GM18508 (cell line): Measurements from ENCODE around the gene RNF32.

Experiments
- ATAC-seq: cut with Tn5 transposase; IDR thresholded peaks from one replicate; pipeline ENCODE4 v1.9.1; 2021; ENCODE audit warnings: moderate number of reproducible peaks; ENCODE audit not compliant: insufficient read depth, unreplicated experiment

The RNF32 gene

DNA sequence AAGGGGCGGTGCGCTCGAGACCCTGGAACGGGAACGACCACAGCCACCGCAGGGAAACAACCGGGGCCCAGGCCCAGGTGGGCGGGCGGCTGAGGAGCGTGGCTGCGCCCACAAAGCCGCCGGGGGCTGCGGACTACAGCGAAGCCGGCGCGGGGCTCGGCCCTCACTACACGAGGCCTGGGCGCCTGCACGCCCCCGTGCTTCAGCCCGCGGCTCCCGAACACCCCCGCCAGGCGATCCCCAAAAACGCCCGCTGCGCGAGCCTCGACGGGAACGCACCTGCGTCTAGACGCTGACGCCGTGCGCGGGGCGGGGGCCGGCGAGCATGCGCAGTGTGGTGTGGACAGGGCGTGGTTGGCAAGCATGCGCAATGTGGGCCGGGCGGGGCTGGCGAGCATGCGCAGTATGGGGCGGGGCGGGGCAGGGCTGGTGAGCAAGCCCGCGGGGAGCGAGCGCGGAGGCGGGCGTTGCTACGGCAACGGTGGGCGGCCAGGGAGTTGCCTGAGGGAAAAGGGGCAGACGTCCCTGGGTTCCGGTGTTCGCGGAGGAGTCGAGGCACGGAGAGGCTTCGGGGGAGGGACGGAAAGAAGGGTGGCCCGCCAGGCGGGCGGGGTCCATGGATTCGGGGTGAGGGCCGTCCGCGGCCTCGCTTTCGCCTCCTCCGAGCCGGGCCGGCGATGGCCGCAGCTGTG lies at the start of gene RNF32:
TSS of gene RNF32 (plus strand) at position 518 of the 692 bp plus-strand sequence. CDS start 3,104 bp downstream, outside the sequence.
- ATAC-seq, result peak; percentile 47

GRCh38 chr7:156592155-156592884 lies 48.3 kb upstream of the RNF32 start:
- ATAC-seq, result no peak

- no peak for ATAC-seq
Measured at GRCh38 chr7:156594283-156595080, 46.1 kb upstream of the RNF32 start.

GRCh38 chr7:156600496-156600895 lies 40.1 kb upstream of the RNF32 start:
- ATAC-seq, result no peak

DNA sequence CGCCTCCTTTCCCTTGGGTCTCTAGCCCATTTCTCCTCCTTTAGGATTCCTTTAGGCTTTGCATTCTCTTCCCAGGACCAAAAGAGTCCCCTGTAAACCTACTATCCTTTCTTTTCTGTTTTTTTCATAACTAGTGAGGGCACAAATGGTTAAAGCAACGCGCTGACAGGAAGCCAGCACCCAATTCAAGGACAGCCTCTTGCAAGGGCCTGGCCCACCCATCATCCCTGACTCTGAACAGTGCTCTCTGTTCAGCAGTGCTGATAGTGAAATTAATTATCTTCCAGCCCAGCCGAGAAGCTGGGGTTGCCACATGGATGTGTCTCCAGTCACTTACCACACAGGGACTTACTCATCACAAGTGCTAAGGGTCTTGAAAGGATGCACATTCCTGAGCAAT lies 38.3 kb upstream of the RNF32 start:
- ATAC-seq, result no peak

GRCh38 chr7:156603011-156603410 lies 37.6 kb upstream of the RNF32 start:
- ATAC-seq, result no peak

- no peak for ATAC-seq
Measured at GRCh38 chr7:156603629-156604028, 36.9 kb upstream of the RNF32 start.

GRCh38 chr7:156604311-156604710 lies 36.3 kb upstream of the RNF32 start:
- ATAC-seq, result no peak

DNA sequence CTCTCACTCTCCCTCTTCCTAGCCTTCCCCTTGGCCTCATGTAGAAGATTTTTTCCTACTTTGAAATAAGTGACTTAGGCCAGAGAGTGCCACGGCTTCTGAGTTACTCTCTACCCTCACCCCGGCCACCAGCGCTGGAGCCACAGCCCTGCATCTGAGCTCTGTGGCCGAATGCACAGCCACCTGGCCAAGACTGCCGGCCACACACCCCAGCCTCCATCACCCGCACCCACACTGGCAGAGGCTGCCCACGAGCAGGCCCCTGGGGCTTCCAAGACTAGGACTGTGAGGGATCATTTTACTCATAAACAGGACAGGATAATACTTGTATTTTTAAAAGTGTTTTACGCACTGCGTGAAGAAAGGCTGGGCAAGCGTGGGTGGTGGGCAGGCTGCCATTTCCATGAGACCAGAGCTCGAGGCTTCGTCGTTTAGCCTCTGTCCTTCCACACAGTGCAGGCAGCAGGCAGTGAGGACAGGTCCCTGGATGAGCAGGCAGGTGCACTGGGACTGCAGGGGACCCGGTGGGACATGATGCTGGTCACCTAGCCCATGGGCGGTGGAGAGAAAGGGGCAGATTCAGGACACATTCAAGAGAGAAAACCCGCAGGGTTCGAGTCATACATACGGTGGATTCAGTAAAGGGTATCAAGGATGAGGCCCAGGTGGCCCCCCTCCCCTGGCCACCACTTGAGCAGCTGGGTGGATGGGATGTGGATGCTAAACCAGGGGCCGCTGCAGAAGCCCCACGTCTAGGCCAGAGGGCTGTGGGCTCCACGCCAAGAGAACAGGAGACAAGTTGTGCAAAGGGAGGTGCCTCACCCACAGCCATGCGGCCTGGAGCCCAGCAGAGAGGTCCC lies 35.5 kb upstream of the RNF32 start:
- no peak for ATAC-seq

GRCh38 chr7:156606135-156606534 lies 34.4 kb upstream of the RNF32 start:
- ATAC-seq, result no peak

DNA sequence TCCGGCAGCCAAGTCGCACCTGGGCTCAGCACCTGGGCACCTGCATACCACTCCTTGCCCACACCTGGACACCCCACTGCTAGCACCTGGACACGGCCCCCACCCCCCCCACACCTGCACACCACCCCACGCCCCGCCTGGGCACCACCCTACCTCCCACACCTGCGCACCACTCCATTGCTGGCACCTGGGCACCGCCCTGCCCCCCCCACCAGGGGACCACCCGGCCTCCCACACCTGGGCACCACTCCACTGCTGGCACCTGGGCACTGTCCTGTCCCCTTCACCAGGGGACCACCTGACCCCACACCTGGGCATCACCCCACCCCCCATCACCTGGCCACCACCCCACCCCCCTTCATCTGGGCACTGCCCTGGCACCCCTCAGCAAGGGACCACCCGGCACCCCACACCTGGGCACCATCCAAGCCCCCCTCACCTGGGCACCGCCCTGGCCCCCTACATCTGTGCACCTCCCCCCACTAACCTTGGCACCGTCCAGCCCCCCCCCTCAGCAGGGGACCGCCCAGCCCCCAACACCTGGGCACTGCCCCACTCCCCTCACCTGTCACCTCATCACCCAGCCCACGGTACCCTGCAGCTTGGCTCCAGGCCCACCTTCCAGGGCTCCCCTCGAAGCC lies 33.8 kb upstream of the RNF32 start:
- ATAC-seq, result no peak

DNA sequence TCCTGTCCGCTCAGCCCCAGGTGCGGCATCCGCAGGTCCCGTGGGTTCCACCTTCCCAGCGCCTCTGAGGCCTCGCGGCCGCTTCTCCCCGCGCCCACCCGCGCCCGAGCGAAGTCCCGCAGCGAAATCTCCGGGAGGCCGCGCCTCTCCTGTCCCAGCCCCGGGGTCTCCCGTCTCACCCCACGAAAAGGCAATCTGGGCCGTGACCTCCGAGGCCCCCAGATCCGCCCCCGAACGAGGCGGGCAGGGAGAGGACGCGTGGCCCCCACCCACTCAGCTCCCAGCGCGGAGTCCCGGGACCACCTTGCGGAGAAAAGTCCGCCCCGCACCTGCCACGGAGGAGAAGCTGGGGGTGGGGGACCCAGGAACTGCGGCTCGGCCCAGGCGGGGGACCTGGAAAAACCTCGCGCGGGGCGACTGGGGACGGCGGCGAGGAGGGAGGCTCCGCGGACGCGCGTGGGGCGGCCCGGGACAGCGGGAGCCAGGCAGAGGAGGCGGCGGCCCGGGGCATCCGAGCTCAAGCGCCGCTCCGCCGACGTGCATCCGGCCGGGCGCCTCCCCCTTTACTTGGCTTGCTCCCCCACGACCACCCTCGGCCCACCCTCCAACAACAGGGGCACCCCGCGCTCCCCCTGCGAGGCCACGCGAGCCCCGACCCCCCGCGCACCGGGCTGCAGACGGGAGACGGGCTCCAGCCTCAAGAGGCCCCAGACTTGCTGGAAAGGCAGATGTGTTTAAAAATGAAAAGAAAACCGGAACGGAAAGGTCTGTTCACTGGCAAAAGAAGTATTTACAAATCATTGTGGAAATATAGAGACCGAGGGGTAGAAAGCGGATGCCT lies 33.0 kb upstream of the RNF32 start:
- no peak for ATAC-seq

DNA sequence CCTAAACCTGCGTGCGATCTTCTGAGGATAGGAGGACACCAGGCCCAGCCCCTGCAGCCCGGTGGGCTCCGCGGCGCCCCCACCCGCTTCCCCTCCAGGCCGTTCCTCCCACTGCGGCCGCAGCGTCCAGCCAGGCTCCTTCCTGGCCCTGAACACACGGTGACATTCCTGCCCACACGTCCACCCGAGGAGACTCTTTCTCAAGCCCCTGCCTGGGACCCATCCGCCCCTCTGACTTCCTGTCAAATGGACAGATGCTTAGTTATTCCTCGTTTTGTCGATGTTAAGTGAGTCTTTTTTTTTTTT lies 32.4 kb upstream of the RNF32 start:
- no peak for ATAC-seq

- no peak for ATAC-seq
Measured at GRCh38 chr7:156609010-156609877, 31.3 kb upstream of the RNF32 start.

DNA sequence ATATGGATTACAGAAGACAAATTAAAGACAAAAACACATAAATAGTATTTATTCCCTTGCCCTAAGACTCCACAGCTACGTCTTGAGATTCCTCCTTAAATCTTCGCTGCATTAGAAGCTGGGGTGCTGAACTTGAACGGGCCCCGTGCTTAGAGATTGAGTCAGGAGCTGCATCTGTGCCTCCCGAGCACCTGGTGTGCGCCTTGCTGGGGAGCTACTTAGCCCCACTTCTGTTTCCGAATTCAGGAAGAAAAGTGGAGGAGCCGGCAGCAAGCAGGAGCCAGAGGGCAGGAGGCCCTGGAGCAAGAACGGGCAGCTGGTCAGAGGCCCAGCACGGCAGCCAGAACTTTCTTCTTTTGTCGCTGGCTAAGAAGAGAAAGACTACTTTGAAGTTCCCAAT lies 30.4 kb upstream of the RNF32 start:
- no peak for ATAC-seq

DNA sequence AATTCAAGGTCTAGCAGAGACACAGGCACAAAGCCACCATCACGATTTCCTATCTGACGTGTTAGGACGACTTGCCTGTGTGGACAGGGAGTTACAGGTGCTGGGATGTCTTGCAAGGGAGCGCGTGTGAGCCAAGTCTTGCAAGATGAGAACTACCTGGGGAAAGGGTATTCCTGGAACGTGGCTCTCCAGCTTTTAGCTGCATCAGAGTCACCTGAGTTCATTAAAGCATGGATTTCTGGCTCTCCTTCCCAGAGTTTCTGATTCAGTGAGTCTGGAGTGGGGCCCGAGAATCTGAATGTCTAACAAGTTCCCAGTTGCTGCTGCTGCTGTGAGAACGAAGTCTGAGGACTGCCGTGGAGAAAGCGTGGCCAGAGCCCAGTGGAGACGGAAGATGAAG lies 30.0 kb upstream of the RNF32 start:
- no peak for ATAC-seq

GRCh38 chr7:156611014-156612010 lies 29.3 kb upstream of the RNF32 start:
- no peak for ATAC-seq
